Measurements from ENCODE around the gene SP2. TPM values are rescaled to one million over a fixed set of nuclear protein-coding genes. Genes with fewer than 3 reads are reported as not detected.

Gene SP2
- polyA plus RNA-seq, 1 donor (not counting 4 experiments of a cell fraction or from before 2014, with no cell fraction given), result 2.1 TPM

- Histone ChIP-seq H4K20me1 (ENCODE audit: control insufficient read depth, extremely low read depth, insufficient read depth, low read length) (no peaks in the 10 kb centered on the region), H3K9ac (ENCODE audit: control insufficient read depth, extremely low read depth, insufficient read depth, low read length) (no peak overlapping the region), H3K4me3 (ENCODE audit: control insufficient read depth in 2 of 3, extremely low read depth in 1 of 3, insufficient read depth in 2 of 3, low read depth in 1 of 3, low read length in 3 of 3) (no peak overlapping the region), H3K4me2 (ENCODE audit: control insufficient read depth, extremely low read depth, insufficient read depth, low read depth, low read length) (no peak overlapping the region), H3K4me1 (ENCODE audit: control insufficient read depth, extremely low read depth, insufficient read depth, low read length) (peaks cover 25% of the 10 kb centered on the region), H3K9me3 (ENCODE audit: control insufficient read depth, low read depth, low read length) (no peaks in the 10 kb centered on the region), H3K27me3 (ENCODE audit: control insufficient read depth, extremely low read depth, insufficient read depth, low read length) (peaks cover 6% of the 10 kb centered on the region), H3K79me2 (ENCODE audit: control insufficient read depth, insufficient read depth, low read length) (no peaks in the 10 kb centered on the region), H3K27ac (ENCODE audit: control insufficient read depth, insufficient read depth, low read length) (no peak overlapping the region), H3K36me3 (ENCODE audit: control insufficient read depth in 2 of 2, extremely low read depth in 1 of 2, insufficient read depth in 2 of 2, low read length in 2 of 2) (no peaks in the 10 kb centered on the region), H3K9me1 (ENCODE audit: control insufficient read depth, extremely low read depth, insufficient read depth, low read length) (no peaks in the 10 kb centered on the region), H2AFZ (ENCODE audit: control insufficient read depth, low read length) (no peak overlapping the region)
- FAIRE-seq (no peak), DNase-seq (ENCODE audit: low read depth, low spot score) (no peak)
- dilution Hi-C loops (cut with MboI; ENCODE audit: extremely low pct_ligation_motif_present, low sequenced_read_pairs), result no loop called here
- TF ChIP-seq CTCF (optimal IDR thresholded peaks at IDR 0.05 in 1 of 3, IDR thresholded peaks at IDR 0.05 in 1 of 3, conservative IDR thresholded peaks at IDR 0.05 in 1 of 3; ENCODE audit: extremely low read depth in 1 of 3, insufficient read depth in 2 of 3, low read length in 3 of 3) (no peak), EZH2 (IDR thresholded peaks at IDR 0.05; ENCODE audit: low read length) (no peak)
These were observed 29.1 kb upstream of the SP2 start for GRCh38 chr17:47866941-47867340.

GRCh38 chr17:47867813-47868533 is 28.1 kb upstream of the SP2 start:
- Histone ChIP-seq H3K9me3 (ENCODE audit: control insufficient read depth, low read depth, low read length) (no peaks in the 10 kb centered on the region), H3K4me2 (ENCODE audit: control insufficient read depth, extremely low read depth, insufficient read depth, low read depth, low read length) (no peak overlapping the region), H2AFZ (ENCODE audit: control insufficient read depth, low read length) (no peak overlapping the region), H4K20me1 (ENCODE audit: control insufficient read depth, extremely low read depth, insufficient read depth, low read length) (no peaks in the 10 kb centered on the region), H3K4me3 (ENCODE audit: control insufficient read depth in 2 of 3, extremely low read depth in 1 of 3, insufficient read depth in 2 of 3, low read depth in 1 of 3, low read length in 3 of 3) (no peak overlapping the region), H3K9me1 (ENCODE audit: control insufficient read depth, extremely low read depth, insufficient read depth, low read length) (no peaks in the 10 kb centered on the region), H3K79me2 (ENCODE audit: control insufficient read depth, insufficient read depth, low read length) (no peaks in the 10 kb centered on the region), H3K36me3 (ENCODE audit: control insufficient read depth in 2 of 2, extremely low read depth in 1 of 2, insufficient read depth in 2 of 2, low read length in 2 of 2) (no peaks in the 10 kb centered on the region), H3K27ac (ENCODE audit: control insufficient read depth, insufficient read depth, low read length) (no peak overlapping the region), H3K9ac (ENCODE audit: control insufficient read depth, extremely low read depth, insufficient read depth, low read length) (no peak overlapping the region), H3K4me1 (ENCODE audit: control insufficient read depth, extremely low read depth, insufficient read depth, low read length) (peaks cover 28% of the 10 kb centered on the region), H3K27me3 (ENCODE audit: control insufficient read depth, extremely low read depth, insufficient read depth, low read length) (peaks cover 10% of the 10 kb centered on the region)
- DNase-seq (ENCODE audit: low read depth, low spot score), result no peak
- no peak for TF ChIP-seq CTCF (optimal IDR thresholded peaks at IDR 0.05 in 1 of 3, IDR thresholded peaks at IDR 0.05 in 1 of 3, conservative IDR thresholded peaks at IDR 0.05 in 1 of 3; ENCODE audit: extremely low read depth in 1 of 3, insufficient read depth in 2 of 3, low read length in 3 of 3)
- TF ChIP-seq EZH2 (IDR thresholded peaks at IDR 0.05; ENCODE audit: low read length), result no peak
- dilution Hi-C loops (cut with MboI; ENCODE audit: extremely low pct_ligation_motif_present, low sequenced_read_pairs), result no loop called here
- FAIRE-seq, result no peak

Data from keratinocyte (primary cell).